CD1c-positive myeloid dendritic cell (primary cell): Measurements from ENCODE around the gene ANKRD60.

Experiments
- DNase-seq: peaks from one replicate; pipeline ENCODE4 v3.0.0-alpha.2; 2016; ENCODE audit errors: extremely low spot score

The ANKRD60 gene

GRCh38 chr20:58223358-58223941 lies 5.0 kb downstream of the ANKRD60 start:
- DNase-seq: no peak

- no peak for DNase-seq
Observed at GRCh38 chr20:58222446-58222845, 6.0 kb downstream of the ANKRD60 start.

GRCh38 chr20:58219342-58219700 lies 9.1 kb downstream of the ANKRD60 start:
- DNase-seq: no peak

GRCh38 chr20:58218665-58219341 lies 9.7 kb downstream of the ANKRD60 start:
- DNase-seq: no peak

GRCh38 chr20:58216334-58216733 lies 12.1 kb downstream of the ANKRD60 start:
- DNase-seq: no peak

GRCh38 chr20:58215116-58215515 lies 13.3 kb downstream of the ANKRD60 start:
- no peak for DNase-seq

GRCh38 chr20:58214310-58214709 lies 14.1 kb downstream of the ANKRD60 start:
- no peak for DNase-seq

GRCh38 chr20:58213716-58214115 lies 14.7 kb downstream of the ANKRD60 start:
- no peak for DNase-seq

- no peak for DNase-seq
Observed at GRCh38 chr20:58213121-58213520, 15.3 kb downstream of the ANKRD60 start.

- DNase-seq: no peak
Observed at GRCh38 chr20:58212636-58213035, 15.8 kb downstream of the ANKRD60 start.

GRCh38 chr20:58210398-58210747 lies 18.1 kb downstream of the ANKRD60 start:
- no peak for DNase-seq

- peak; percentile 88 for DNase-seq
Observed at GRCh38 chr20:58209652-58210397, 18.6 kb downstream of the ANKRD60 start.

GRCh38 chr20:58208944-58209343 lies 19.5 kb downstream of the ANKRD60 start:
- DNase-seq: no peak

- DNase-seq: no peak
Observed at GRCh38 chr20:58205850-58206249, 22.6 kb downstream of the ANKRD60 start.

- no peak for DNase-seq
Observed at GRCh38 chr20:58202044-58202443, 26.4 kb downstream of the ANKRD60 start.

GRCh38 chr20:58201616-58202015 lies 26.8 kb downstream of the ANKRD60 start:
- DNase-seq: no peak

GRCh38 chr20:58199469-58199868 lies 29.0 kb downstream of the ANKRD60 start:
- DNase-seq: no peak

GRCh38 chr20:58198901-58199355 lies 29.5 kb downstream of the ANKRD60 start:
- no peak for DNase-seq

- DNase-seq: no peak
Observed at GRCh38 chr20:58198384-58198783, 30.1 kb downstream of the ANKRD60 start.

- no peak for DNase-seq
Observed at GRCh38 chr20:58197185-58197469, 31.3 kb downstream of the ANKRD60 start.

GRCh38 chr20:58196402-58197184 lies 31.9 kb downstream of the ANKRD60 start:
- no peak for DNase-seq

GRCh38 chr20:58195047-58195446 lies 33.4 kb downstream of the ANKRD60 start:
- DNase-seq: no peak
